HuH-7 (cell line): ENCODE data around the gene FMN2.
A peak's percentile ranks its signal among the peaks of the same experiment; 100 is the strongest.

Experiments
- DNase-seq: peaks from one replicate; pipeline ENCODE4 v3.0.0; 2011; ENCODE audit warnings: low spot score

The FMN2 gene

DNA sequence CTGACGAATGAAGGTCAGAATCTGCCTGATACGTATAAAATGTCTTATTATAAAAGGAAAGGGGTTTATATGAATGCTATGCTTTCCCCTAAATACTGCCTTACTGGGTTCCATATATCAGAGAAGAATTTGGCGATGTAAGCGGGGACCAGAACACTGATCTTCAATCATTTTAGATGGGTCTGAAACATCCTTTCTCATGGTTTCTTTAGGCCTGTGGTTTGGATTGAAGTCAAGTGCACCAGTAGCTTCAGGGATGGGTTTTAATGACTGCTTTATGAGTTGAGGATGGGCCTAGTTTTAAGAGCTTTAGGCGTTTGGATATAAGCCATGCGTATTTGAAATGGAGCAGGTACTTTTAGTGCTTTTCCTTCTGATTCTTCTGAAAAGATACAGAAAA lies 6.9 kb downstream of the FMN2 start:
- no peak for DNase-seq

DNA sequence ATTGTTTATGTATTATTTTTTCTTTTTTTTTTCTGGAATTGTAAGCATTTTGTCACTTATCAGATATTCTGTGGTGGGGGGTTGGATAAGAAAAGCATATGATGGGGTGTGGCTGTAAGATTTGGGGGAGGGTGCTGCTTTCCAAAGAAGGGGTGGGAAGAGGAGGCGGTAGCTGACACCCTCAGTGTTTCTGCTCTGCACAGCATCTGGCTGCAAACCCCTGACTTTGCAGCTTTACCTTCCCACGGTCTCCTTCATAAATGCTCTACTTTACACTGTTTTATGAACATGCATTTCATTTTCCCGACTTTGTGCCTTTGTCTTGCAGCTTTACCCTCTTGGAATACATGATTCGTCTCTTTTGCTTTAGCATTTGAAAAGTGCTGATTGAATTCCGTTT lies 7.6 kb downstream of the FMN2 start:
- DNase-seq: no peak

DNA sequence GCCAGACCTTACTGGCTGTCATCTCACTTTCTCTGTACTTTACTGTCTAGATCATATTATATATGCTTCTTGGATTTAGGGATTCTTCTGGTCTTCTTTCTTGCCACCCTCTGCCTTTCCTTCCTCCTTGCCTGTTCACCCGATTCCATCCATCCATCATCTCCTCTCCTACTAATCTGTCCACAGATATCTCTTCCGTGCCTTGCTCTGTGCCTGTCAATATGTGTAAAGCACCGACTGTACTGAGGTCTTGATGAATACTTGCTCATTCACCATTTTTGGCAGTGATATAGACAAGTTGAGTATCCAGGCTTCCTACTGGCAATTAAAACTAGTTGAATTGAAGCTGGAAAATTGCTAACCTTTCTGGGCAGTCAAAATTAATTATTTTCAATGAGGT lies 8.1 kb downstream of the FMN2 start:
- no peak for DNase-seq

DNA sequence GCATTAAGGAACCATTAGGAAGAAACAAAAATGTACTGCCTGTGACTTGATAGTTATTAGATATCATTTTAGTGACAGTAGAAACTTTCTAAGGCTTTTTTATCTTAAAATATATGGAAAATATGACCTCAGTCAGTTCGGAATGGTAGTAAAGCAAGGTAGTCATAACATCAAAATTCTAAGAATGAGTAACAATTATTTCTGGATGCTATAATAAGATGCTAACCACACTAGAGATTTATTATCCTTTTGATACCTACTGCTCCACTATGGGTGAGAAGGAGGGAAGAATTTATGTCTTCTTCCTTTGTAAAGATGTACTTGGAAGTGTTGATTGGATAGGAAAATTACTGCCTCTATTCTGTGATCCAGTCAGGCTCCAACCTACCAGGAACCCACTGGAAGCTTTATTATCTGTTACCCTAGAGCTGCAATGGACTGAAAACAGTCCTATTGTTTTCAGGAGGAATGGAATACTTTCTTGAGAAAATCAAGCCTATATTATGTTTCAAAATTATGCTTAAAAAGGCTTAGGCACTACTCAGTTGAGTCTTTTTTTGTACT lies 8.8 kb downstream of the FMN2 start:
- no peak for DNase-seq

DNA sequence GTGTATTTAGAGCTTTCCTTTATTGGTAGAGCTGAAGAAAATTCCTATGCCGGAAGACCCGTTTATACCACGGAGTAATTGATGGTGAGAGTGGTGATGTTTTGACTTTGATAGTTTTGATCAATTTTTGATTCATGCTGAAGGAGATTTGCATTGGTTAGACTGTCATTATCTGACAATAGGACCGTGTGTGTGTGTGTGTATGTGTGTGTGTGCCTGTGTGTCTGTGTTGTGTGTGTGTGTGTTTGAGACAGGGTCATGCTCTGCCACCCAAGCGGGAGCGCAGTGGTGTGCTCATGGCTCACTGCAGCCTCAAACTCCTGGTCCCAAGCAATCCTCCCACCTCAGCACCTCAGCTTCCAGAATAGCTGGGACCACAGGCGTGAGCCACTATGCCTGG lies 9.6 kb downstream of the FMN2 start:
- DNase-seq: no peak

DNA sequence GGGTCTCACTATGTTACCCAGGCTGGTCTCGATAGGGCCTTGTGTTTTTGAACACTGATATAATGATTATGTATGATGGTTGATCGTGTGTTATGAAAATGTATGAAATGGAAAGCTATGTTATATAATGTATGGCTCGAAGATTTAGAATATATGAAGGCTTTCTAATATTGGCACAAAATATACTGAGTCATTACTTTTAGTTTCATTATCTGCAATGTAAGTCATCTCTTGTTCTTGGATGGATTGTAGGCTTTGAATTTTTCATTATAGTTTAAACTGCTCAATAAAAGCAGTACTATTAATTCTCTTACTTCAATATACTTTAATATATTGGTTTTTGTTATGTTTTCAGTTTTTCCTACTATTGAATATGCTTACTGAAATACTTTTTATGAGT lies 10.1 kb downstream of the FMN2 start:
- no peak for DNase-seq

DNA sequence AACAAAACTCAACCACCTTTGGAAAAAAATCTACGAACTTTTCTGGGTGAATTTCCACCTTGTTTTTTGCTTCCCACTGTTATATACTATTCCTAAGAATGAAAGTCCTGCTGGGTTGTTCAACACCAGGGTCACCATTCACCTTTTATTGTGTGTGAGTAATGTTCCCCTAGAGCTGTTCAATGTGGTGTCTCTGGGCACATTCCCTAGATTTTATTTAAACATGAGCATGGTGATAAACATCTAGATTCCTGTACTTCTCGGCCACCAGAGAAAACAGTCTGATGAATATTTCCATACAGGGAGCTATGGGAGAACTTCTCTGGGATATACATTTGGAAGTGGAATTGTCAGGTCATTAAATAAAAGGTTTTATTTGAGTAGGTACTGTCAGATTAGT lies 13.0 kb downstream of the FMN2 start:
- DNase-seq: no peak

DNA sequence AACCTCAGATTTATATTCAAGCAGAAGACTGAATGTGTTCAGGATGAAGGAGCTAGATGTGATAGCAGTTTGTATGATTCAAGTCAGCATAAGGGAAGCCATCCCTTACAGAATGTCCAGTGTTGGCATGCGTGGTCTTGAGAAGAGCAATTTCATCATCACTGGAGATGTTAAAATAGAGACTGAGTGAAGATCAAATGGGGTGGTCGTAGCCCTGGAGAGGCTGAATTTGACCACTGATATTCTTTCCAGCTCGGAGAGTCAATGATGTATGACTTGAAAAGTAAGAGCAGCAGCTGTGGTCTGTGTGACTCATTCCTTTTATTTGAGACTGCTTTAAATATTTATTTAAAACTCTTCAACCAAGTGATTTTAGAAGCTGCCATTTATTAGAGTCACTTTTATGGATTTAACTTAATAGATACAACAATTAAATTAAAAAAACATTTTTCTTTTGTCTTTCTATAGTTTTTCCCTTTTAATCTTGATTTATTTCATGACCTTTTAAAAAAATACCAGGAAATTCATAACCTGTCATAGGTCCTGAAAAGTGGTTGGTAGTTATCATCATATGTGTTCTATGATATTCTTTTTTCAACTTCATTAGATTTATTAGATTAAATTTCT lies 15.5 kb downstream of the FMN2 start:
- DNase-seq: no peak

DNA sequence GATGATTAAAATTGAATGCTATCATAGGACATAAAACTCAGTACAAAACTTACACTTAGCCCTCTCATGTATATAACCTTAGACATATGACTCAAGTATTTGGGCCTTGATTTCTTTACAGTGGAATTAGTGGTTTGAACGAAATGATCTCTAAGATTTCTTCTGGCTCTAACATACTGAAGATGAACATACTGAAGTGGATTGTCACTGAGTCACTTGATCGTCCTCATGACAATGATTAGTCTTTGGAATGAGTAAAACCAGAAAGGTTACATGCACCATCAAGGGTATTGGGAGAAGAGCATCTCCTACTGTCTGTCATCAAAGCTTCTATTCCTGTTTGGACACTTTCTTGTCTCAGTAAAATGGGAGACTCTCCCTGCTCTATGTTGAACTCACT lies 17.4 kb downstream of the FMN2 start:
- DNase-seq: no peak

DNA sequence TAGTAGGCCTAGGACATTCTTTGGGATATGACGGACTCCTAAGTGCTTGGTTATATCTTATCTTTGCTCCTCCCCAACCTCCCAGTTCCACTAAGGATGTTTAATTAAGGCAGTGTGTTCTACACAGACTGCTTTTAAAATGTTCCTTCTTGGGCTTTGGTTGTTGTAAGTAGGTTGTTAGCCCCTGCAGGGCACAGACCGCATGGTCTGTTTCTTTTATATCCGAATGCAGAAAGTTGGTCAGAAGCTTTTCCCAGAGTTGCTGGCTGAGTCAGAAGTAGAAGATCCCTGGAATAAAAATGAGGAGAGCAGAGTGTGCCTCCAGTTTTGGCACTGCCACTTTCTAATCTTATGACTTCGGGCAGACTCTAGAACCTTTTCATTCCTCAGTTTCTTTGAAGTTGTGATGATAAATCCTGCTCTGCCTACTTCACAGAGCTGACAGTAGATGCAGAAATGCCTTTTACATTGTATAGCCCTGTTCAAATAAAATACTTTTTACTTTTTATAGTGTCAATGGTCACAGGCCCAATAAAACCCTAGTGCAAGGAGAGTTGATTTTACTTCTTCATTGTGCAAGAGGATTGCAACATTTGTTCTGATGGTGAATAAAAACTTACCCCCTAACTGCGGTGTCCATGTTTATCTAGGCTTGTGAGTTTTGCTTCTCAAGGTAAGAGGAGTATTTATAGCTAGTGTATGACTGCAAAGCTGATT lies 18.4 kb downstream of the FMN2 start:
- no peak for DNase-seq

DNA sequence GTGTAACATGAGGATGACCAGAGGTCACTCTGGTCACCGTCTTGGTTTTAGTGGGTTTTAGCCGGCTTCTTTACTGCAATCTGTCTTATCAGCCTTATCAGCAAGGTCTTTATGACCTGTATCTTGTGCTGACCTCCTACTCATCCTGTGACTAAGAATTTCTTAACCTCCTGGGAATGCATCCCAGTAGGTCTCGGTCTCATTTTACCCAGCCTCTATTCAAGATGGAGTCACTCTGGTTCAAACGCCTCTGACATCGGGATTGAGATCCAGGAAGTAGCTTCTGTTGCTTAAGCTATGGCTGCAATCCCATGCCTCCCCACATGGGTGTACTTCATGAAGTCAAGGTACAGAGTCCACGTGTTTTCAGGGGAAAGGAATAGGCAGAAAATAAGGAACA lies 19.9 kb downstream of the FMN2 start:
- DNase-seq: no peak

DNA sequence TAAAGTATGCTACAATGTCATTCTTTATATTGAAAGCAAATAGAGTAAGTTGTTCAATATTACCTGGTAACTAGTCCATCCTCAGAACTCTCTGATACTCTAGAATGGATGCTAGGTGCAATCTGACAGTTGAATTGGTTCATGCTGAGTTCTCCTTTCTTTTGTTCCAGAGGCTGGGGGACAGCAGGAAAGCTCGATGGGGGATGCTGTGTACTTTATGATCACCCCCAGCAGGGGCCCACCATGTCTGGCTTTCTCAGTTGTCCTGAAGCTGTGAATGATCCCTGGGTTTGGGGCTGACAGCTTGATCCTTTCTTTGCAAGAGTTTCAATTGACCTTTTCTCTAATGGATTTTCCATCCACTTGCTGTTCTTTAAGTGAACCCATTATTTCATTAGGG lies 22.5 kb downstream of the FMN2 start:
- DNase-seq: no peak

DNA sequence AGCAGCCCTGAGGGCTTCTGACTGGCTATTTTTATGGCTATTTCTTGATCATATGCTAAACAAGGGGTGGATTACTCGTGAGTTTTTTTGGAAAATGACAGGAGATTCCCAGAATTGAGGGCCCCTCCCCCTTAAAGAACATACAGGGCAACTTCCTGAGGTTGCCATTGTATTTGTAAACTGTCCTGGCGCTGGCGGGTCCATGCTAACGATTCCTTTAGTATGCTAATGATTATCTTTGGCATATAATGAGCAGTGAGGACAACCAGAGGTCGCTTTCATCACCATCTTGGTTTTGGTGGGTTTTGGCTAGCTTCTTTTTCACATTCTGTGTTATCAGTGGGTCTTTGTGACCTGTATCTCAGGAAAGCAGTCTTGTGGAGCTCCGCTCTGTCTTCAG lies 24.1 kb downstream of the FMN2 start:
- no peak for DNase-seq

DNA sequence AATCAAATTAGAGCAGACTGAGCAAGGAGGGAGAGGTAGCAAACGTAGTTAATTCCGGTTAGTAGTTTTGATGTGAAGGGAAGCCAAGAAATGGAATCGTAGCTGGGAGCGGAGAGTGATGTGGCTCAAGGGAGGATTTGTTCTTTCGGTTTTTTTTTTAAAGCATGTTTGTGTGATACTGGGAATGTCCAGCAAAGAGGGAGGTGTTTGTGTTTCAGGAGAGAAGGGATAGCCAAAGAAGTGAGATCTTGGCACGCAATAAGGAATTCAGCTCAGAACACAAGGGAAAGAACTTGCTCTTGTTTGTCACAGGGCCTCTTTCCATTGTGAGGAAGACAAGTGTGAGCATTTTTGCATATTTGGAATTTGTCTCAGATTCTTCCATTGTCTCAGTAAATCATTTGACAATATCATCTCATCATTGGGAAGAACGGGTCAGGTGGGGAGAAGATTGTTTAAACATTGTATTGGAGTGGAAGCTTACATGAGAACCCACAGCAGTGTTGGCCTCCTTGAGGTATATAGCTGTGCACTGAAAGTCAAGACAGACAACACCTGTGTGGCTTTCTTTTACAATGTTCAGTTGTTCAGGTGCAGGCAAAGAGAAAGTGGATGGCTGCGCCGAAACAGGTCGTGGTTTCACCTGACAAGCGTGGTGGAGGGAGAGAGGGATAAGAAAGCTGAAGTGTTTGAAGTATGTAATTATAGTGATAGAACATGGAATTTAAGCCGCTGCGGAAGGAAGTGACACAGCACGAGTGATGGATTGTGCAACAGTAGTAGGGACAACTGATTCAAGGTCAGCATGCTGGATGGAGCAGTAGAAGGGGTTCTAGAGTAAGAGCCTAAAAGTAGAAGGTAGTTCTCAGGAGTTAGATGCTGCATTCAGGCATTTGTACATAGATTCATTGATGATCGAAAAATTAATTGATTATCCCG lies 25.4 kb downstream of the FMN2 start:
- DNase-seq: no peak

DNA sequence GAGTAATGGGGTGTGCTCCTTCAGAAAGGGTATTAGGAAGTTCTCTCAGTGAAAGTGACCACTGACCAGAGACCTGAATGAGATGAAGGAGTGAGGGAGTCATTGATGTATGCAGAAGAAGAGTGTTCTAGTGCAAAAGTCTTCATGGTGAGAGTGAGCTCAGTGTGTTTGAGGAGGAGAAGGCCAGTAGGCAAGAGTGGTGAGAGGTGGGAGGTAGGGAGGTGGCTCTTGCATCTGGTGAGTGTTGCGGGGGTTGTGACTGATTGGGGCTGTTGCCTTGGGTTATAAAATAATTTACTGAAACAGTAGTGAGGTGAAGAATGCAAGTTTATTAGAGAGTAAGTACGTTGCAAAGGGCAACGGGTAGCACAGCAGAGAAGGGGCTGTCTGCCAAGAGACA lies 26.2 kb downstream of the FMN2 start:
- DNase-seq: no peak

DNA sequence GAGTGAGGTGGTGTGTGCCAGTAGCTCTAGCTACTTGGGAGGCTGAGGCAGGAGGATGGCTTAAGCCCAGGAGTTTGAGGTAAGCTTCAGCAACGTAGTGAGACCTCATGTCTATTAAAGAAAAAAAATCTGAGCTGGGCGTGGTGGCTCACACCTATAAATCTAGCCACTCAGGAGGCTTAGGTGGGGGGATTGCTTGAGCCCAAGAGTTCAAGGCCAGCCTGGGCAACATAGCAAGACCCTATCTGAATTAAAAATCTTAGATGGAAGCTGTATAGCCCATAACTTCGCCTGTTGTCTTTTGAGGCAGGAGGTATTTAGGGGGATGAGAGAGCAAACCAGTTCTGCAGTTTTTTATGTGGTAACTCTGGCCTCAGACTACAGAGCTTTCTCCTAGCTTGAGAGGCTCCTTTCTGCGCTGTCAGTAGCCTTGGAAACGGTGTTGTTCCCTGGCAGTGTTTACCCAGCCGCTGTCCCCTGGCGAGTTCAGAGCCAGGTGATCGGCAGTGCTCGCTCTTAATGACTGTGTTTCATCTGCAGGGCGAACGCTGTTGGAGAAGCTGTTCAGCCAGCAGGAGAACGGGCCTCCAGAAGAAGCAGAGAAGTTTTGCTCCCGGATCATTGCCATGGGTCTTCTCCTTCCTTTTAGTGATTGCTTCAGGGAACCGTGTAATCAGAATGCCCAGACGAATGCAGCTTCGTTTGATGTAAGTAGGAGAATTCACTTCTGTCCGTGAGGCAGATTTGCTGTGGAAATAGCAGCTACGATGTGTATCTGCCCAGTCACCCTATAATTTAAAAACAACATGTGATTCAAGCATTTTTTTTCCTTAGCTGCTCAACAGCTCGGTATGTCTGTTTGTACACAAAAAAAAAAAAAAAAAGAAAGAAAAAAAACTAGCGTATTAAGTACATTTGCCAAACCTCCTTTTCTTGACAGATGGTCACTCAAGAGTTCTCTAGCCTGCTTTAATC lies 31.2 kb downstream of the FMN2 start:
- peak; percentile 8 for DNase-seq

DNA sequence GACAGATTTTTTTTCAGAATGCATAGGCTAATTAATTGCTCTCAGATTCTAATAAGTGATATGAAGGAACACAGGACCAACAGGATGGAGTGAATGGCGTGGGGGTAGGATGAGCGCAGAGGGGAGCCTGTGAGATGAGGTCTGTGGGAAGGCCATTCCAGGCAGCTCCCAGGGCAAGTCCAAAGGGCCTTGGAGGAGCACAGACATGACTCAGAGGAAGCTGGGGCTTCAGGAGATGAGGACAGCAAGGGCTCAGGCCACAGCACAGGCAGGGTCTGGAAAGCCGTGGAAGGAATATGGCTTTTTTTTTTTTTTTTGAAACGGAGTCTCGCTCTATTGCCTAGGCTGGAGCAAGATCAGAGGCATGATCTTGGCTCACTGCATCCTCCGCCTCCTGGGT lies 35.1 kb downstream of the FMN2 start:
- DNase-seq: no peak

DNA sequence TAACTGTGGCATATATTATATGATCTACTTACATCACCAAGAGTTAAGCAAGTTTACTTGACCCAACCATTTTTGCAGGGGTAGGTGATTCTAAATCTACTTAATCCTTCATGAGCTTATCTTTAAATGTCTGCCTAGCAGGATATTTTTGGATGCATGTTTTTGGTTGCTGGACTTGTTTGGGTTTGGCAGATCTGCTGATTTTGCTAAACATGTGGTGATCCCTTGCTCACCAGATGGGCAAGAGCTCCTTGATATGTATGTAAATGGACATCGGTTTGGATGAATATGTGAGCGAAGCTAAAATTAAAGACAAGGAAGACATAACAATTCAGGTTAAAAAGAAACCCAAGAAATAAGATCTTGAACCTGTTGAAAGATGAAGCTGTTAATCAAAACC lies 36.7 kb downstream of the FMN2 start:
- DNase-seq: no peak

DNA sequence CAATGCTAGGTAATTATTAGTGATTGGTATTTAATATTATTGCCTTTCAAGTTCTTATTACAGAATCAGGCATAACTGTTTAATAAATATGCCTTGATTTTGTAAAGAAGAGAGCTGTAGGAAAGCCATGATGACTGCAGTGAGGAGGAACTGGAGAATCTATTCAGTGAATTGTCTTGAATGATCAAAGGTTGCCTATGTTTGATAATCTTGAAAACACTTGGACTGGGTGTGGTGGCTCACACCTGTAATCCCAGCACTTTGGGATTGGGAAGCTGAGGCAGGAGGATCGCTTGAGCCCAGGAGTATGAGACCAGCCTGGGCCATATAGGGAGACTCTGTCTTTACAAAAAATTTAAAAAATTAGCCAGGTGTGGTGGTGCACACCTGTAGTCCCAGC lies 42.4 kb downstream of the FMN2 start:
- DNase-seq: no peak

DNA sequence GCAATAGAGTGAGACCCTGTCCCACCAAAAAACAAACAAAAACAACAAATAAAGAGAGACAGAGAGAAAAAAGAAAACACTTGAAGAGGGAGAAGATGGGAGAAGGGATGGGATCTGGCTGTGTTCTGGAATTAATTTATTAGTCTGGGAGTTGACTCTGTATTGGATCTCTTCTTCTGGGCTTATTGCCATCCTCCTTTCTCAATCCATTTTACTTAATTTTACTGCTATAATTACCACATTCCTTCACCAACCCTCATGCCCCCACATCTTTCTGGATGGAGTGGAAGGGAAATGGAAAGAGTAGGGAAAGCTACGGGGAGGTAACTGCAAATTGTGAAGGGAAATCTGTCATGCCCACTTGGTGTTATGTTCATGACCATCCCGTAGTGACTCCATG lies 42.9 kb downstream of the FMN2 start:
- DNase-seq: no peak

DNA sequence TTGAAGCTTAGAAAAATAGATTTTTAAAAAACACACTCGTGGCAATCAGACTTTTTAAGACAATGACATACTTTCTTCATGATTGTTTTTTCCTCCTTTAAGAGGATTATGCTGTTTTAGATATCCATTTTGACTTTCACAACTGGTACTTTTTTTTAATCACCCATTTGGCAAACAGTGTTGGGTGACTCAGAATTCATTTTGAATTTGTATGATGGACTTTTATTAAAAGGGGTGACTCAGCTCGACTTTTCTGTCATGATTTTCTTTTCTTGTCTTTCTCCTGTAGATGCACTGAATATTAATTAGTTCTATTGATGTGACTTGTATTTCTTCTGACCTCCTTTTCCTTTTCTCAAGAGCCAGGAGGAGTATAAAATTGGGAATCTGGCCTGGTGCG lies 44.7 kb downstream of the FMN2 start:
- no peak for DNase-seq

DNA sequence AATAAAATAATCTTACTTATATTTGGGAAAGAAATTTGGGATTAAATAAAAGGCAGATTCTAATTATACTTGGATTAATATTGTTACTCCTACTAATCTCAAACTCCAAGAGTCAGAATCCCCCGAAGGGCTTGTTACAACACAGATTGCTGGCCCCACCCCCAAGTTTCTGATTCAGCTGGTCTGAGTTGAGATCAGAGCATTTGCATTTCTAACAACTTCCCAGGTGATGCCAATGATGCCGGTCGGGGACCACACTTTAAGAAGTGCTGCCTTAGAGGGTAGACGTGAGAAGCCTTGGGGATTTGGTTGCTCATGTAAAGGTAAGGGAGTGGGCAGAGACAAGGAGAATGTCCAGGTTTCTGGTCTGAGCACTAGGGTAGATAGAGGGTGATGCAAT lies 47.2 kb downstream of the FMN2 start:
- DNase-seq: no peak
